Right ventricle myocardium inferior (tissue), 1 donor: ENCODE data around the gene SLC35C1. TPM values are rescaled to one million over a fixed set of nuclear protein-coding genes. Genes with fewer than 3 reads are reported as not detected.

Source experiments
- ATAC-seq: fragments of 200-7000 bp; cut with Tn5 transposase; one replicate; pipeline ENCODE4 v1.9.1; 2020; ENCODE audit warnings: mild to moderate bottlenecking, moderate library complexity
- DNase-seq: peaks from one replicate; pipeline ENCODE4 v3.0.0; 2021; ENCODE audit errors: missing footprints
- intact Hi-C: fragments of 100-400 bp; cut with DNase I; formaldehyde crosslinking; loops from one replicate; pipeline ENCODE4 v1.11.0; 2022
- total RNA-seq: library from RNA; stranded (reverse); fragmentation: NEBNext Ultra II Directional; extraction: Animal tissue kit (Norgen Biotek cat#: 25700); gene quantifications from one replicate; pipeline ENCODE4 v1.2.1, GENCODE V29; 2021
- donor health status: DM: no; HTN: yes; CAD: no; lungs with severe emphysema.

SLC35C1 gene
- total RNA-seq, 1 donor from 2014 or later, result 6.0 TPM

DNA sequence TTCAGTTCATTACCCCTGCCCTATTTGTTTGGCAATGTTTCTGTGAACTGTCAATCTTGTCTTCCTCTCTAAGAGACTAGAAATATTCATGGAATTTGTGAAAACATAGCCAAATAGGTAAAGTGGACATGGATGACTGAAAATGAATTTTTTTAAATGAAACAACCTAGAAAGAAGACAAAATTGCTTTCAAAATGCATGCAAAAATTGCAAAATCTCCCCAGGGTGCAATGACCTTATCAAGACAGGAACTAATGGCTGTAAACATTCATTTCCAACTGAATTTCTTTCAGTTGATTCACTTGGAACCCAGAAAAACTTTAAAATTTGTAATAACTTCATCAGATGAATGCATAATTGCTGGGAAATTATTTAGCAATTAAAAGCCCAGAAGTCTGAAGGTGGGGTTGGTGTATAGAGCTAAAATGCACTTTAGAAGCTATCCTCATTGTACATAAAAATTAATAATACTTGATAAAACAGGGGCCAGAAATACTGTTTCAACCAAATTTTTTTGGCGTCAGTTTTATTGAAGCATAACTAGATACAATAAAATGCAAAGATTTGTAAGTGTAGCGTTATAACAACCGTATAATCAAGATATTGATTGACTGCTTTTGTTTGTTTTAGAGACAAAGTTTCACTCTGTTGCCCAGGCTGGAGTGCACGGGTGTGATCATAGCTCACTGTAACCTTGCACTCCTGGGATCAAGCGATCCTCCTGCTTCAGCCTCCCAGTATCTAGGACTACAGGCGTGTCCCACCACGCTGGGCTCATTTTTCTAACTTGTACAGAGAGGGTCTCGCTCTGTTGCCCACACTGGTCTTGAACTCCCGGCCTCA, 27.6 kb upstream of the SLC35C1 start:
- intact Hi-C loops, result loop anchor here (10.0 kb wide), 2 partner anchors 67 to 663 kb away; partner anchors contain the start of gene CRY2
- ATAC-seq (no peak), DNase-seq (no peak)

DNA sequence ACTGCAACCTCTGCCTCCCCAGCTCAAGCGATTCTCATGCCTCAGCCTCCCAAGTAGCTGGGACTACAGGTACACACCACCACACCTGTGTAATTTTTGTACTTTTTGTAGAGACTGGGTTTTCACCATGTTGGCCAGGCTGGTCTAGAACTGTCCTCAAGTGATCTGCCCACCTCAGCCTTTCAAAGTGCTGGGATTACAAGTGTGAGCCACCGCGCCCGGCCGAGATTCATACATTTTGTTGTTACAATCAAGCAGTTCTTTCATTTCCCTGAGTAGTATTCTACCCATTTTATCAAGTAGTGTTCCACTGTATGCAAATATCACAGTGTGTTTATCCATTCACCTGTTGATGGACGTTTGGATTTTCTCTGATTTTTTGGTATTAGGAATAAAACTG, 26.6 kb upstream of the SLC35C1 start:
- intact Hi-C loops, result loop anchor here (10.0 kb wide), 2 partner anchors 66 to 664 kb away; partner anchors contain the start of gene CRY2
- ATAC-seq (no peak), DNase-seq (no peak)

DNA sequence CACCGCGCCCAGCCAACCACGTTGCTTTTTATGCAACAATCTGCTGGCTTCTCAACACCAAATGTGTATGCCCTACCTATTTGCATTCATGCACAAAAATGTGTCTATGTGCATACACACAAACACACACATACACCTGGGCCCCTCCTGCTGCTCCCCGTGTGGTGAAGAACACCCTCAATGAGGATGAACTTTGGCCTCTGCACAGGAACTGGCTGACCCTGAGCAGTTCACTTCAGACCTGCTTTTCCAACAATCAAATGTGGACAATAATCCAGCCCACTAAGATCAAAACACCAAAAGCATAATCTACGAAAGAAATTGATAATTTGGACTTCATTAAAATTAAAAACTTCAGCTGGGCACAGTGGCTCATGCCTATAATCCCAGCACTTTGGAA, 25.3 kb upstream of the SLC35C1 start:
- DNase-seq, result no peak
- ATAC-seq, result no peak
- intact Hi-C loops, result loop anchor here (10.0 kb wide), 2 partner anchors 65 to 665 kb away; partner anchors contain the start of gene CRY2

DNA sequence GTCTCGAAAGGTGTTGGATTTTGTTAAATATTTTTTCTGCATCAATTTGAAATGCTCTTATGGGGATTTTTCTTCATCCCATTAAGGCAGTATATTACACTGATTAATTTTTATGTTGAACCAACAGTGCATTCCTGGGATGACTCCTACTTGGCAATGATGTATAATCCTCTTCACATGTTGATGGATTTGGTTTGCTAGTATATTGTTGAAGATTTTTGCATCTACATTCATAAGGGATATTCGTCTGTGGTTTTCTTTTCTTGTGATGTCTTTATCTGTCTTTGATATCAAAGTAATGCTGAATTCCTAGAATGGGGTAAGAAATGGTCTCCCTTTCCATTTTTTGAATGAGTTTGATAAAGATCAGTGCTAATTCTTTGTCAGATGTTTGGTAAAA, 18.7 kb upstream of the SLC35C1 start:
- DNase-seq (no peak), ATAC-seq (no peak)
- intact Hi-C loops, result no loop called here

DNA sequence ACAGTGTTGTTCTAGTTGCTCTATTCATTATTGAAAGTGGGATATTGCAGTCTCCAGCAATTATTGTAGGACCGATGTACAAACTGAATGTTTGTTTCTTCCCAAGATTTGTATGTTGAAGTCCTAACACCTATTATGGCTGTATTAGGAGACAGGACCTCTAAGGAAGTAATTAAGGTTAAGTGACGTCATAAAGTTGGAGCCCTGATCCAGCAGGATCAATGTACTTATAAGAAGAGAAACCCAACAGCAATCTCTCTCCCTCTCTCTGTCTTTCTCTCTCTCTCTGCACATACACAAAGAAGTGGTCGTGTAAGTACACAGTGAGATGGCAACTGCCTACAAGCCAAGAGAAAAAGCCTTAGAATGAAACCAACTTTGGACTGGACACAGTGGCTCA, 16.1 kb upstream of the SLC35C1 start:
- ATAC-seq (no peak), DNase-seq (no peak)
- intact Hi-C loops, result no loop called here

DNA sequence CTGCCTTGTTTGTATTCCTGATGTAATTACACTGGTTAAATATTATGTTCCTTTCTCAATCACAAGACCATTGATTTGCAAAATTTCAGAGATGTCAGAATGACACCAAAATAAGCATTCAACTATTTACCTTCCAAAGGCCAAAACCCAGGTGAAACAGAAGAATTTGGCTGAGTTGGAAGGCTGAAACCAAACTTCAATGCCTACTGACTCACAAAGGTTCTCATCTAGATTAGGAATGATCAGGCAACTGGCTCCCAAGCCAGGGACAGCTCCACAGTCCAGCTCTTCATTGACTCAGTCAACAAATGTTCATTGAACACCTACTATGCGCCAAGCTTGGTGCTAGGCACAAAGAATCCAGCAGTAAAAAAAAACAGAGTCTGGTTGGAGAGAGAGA, 13.4 kb upstream of the SLC35C1 start:
- no peak for ATAC-seq
- intact Hi-C loops, result no loop called here
- no peak for DNase-seq

DNA sequence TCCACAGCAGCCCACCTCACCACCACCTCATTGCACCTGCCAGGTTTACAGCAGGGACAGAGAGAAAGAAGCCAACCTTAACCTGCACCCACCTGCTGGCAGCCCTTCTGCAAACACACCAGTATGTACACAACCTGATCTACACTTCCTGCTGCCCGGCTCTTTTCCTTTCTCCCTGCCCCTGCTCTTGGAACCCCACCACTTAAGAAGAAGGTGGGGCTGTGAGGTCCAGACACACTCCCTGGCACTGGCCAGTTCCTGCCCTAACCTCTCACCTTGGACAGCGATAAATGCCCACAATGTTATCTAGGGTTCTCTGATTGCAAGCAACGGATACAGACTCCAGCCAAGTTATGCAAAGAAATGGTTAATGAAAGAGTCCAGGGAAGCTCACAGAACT, 10.8 kb upstream of the SLC35C1 start:
- intact Hi-C loops, result no loop called here
- no peak for ATAC-seq
- DNase-seq, result no peak

DNA sequence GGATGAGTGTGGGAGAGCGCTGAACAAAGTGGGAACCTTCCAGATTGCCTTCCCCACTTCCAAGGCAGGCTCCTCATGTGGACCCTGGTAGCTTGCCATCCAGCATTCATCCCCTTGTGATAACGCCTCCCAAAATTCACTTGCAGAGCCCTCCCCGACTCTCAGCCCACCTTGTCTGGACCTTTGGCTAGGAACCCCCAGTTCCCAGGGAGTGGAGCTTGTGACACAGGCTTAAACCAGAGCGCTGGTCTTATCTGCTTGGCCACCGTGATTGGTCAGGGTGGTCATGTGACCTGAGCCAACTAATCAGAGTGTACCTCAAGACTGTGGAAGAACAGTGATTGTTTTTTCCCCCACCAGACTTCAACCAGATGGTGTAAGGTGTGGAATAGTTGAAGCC, 9.6 kb upstream of the SLC35C1 start:
- no peak for ATAC-seq
- DNase-seq, result no peak
- intact Hi-C loops, result no loop called here

DNA sequence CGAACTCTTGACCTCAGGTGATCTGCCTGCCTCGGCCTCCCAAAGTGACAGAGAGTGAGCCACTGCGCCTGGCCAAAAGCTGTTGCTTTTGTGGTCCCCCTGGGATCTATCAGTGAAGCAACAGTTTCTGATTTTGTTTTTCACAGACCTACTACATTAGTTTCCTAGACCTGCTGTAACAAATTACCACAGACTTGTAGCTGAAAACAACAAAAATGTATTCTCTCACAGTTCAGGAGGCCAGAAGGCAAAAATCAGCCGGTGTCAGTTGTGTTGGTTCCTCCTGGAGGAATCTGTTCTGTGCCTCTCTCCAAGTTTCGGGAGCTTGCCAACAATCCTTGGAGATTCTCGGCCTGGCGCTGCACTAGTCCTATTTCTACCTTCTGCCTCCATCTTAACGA, 8.5 kb upstream of the SLC35C1 start:
- peak; percentile 36 for ATAC-seq
- DNase-seq, result no peak
- intact Hi-C loops, result no loop called here

DNA sequence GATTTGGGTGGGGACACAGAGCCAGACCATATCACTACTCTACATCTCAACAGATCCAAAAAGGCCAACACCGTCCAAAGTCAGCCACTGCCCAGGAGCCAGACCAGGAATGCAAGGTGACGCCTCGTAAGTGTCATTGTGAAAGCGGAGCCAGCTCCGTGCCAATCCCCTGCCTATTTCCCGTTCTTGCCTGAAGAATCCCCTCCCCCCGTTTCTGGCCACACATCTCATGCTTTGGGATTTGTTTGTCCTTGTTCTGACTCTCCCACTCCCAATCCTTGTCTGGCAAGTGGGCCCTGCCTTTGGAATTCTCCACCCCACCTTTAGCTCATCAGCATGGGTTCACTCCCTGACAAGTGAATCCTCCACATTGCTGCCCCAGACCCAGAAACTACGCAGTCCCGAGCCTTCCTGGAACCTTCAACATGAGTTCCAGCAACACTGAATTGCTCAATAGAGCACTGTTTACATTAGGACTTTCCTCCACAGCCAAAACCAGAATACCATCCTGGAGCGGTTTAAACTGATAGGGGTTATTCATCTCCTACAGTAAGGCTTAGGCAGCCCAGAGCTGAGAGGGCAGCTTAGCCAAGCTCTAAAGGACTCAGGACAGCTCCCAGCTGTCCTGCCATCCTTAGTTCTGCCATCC, 6.0 kb upstream of the SLC35C1 start:
- ATAC-seq, result no peak
- intact Hi-C loops, result no loop called here
- no peak for DNase-seq

DNA sequence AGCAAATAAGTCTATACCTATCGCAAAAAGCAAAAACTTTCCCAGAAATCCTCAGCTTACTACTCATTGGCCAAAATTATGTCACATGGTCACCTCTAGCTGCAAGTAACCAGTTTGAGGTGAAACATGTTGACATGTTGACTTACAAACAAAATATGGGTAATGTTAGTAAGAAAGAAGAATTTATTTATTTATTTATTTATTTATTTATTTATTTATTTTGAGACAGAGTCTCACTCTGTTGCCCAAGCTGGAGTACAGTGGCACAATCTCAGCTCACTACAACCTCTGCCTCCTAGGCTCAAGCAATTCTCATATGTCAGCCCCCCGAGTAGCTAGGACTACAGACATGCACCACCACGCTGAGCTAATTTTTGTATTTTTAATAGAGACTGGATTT, 5.4 kb upstream of the SLC35C1 start:
- DNase-seq (no peak), ATAC-seq (no peak)
- intact Hi-C loops, result no loop called here

DNA sequence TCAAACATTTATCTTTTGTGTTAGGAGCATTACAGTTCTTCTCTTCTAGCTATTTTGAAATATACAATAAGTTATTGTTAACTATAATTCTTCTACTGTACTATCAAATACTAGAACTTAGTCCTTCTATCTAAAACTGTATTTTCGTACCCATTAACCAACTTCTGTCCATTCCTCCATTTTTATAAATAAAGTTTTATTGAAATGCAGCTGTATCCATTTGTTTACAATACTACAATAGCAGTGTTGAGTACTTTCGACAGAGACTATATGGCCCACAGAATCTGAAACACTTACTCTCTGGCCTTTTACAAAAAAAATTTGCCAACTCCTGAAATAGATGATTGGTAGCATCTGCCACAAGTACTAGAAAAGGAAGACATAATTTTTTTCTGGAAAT, 4.7 kb upstream of the SLC35C1 start:
- DNase-seq (no peak), ATAC-seq (no peak)
- intact Hi-C loops, result no loop called here

DNA sequence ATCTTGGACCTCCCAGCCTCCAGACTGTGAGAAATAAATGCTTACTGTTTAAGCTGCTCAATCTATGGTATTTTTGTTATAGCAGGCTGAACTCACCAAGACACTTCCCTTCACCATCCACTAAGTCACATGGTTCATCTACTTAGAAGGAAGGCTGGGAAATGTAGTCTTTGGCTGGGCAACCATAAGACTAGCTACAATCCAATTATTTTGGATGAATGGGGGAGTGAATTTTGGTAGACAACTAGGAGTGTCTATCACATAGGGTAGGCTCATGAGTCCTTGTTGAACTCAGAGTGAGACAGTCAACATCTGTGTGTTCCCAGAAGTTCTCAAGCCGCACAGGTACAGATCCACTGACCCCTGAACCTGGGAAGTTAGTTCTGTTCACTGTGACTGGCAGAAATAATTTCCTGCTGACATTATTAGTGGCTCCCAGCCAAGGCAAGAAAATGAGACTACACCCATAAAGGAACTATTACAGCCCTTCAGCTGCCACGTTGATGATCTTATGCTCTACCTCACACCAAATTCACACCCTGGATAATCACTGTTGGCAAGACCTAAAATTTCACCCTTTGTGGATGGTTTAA, 3.1 kb upstream of the SLC35C1 start:
- intact Hi-C loops, result no loop called here
- no peak for DNase-seq
- ATAC-seq, result no peak

DNA sequence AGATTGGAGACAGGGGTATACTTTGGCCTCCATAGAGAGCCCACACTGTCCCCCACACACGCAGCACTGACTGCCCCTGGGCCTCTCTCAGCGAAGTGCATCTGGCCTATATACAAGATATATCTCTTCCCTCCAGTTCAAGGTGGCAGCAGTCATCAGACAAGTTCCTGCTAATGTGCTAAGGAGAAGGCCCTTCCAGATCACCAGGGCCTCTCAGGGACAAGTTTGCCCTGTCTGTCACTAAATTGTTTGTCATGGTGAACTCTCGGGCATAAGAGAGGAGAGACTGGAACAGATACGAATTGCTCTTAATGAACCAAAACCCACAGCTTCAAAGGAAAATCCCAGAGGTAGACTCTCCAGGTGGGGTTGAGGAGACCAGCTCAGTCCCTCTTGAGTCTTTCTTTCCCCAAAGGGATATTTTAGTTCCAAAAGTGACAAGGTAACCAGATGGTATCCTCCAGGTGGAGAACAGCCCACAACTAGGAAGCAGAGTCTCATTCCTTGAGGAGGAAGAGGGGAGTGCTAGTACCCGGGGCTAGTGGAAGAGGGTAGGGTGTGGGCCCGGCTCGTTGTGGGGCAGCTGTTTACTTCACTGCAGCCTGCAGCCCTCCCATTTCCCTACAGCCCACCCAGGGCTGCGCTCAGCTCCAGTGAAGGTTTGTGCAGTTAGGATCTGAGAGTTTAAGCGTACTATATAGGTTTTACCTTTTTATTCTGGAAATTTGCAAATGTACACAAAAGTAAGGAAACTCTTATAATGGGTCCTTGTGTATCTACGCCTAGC, 2.2 kb upstream of the SLC35C1 start:
- ATAC-seq (no peak), DNase-seq (no peak)
- intact Hi-C loops, result no loop called here

DNA sequence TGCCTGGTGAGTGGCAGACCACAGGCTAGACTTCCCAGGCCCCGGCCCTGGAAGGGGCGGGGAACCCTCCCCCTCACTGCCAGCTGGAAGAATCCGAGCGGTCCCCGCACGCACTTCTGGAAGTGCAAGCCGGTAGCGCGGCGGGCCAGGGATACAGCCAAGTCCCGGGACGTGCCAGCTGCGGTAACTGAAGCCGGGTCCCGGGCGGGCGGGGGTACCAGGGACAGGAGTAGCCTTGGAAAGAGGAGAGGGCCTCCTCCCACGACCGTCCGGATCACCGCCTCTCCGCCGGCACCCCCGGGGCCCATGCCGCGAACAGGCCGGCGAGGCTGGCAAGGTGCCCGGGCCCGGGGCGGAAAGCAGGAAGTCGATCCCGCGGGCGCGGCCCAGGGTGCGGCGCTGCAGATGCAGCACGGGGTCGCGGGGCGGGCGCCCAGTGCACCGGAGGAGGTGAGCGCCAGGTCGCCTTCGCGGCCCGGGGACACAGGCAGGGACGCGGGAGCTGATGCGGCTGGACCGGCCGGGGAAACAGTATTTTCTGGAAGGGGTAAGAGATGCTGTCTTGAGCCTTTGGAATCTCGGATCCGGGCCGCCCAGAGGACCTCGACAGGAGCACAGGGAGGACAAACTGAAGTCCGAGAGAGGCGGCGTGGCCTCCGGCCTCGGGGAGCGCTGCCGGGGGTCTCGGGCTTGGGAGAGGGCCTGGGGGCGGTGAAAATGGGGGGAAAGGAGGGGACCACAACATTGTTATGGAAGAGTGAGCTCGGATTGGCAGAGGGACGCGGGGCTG, 783 bp upstream of the SLC35C1 start:
- ATAC-seq, result peak; percentile 73
- intact Hi-C loops, result loop anchor here (2.0 kb wide), 1 partner anchor 39 kb away; no protein-coding TSS in a partner anchor
- peak; percentile 94 for DNase-seq

DNA sequence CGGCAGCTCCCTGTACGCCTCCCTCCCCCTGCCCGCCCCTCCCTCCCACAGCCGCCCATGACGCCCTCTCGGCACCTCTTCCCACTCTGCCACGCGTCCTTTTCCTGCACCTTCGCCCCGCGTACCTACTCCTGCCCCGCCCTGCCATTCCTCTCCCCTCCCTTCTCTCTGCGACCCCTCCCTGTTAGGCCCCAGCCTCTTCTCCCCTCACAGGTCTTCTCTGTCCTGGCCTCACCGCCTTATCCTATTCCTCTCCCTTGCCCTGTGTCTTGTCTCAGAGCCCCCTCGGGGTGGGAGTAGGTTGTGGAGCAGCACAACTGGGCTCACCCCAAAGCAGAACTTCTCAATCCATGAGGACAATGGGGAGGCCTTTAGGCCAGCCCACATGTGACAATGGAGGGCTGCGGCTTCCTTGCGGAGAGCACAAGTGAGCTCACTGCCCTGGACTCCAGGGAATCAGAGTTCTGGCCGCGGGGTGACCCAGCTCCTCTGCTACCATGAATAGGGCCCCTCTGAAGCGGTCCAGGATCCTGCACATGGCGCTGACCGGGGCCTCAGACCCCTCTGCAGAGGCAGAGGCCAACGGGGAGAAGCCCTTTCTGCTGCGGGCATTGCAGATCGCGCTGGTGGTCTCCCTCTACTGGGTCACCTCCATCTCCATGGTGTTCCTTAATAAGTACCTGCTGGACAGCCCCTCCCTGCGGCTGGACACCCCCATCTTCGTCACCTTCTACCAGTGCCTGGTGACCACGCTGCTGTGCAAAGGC, 539 bp downstream of the SLC35C1 start:
- DNase-seq, result peak; percentile 69
- intact Hi-C loops, result loop anchor here (2.0 kb wide), 1 partner anchor 37 kb away; no protein-coding TSS in a partner anchor

DNA sequence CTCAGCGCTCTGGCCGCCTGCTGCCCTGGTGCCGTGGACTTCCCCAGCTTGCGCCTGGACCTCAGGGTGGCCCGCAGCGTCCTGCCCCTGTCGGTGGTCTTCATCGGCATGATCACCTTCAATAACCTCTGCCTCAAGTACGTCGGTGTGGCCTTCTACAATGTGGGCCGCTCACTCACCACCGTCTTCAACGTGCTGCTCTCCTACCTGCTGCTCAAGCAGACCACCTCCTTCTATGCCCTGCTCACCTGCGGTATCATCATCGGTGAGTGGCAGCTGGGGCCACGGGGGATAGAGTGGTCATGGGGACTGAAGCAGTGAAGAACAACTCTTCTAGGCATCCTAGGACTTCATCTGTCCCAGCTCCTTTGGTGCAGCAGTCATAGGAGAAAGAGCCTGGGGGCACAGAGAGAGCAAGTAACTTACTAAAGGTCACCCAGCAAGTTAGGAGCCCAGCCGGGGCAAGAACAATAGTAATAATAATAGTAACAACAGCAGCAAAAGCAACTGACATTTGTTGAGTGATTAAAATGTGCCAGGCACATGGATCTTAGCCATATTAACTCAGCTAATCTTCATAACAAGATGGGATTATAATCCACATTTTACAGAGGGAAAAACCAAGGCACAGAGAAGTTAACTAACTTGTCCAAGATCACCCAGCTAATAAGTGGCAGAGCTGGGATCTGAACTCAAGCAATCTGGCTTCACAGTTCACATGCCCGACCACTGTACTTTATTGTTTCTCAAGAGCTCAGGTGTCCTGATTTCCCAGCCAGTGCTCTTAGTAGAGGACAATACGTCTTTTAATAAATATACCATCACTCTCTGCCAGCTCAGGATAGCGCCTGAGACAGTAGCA, 1.4 kb downstream of the SLC35C1 start:
- DNase-seq, result no peak
- intact Hi-C loops, result no loop called here
- ATAC-seq, result no peak

More for the DNA sequence above, 539 bp downstream of the SLC35C1 start:
- ATAC-seq, result peak; percentile 36
